Left renal cortex interstitium (tissue), 4 donors: Measurements from ENCODE around the gene DERL3. TPM values are rescaled to one million over a fixed set of nuclear protein-coding genes. Genes with fewer than 3 reads are reported as not detected.
"Not testable (repeated sequence)": the region's sequence is repeated elsewhere in the genome, so short reads cannot be mapped to it uniquely, and the experiment has no call there.

Source experiments
- DNase-seq, 4 donors: peaks; one replicate each; pipeline ENCODE4 v3.0.0-alpha.2; 2013; ENCODE audit warnings: low read depth in 4 of 4, low spot score in 2 of 4, missing footprints in 1 of 4
- polyA plus RNA-seq, 4 donors: library from polyadenylated mRNA; unstranded; fragments of 120-200 nt; gene quantifications; one replicate each; pipeline ENCODE4 v1.2.1, GENCODE V29; 2013; ENCODE audit not compliant: insufficient read length in 4 of 4

The DERL3 gene
- 1 to 10 TPM; 2.4 to 7.2 (median 6.1) TPM for polyA plus RNA-seq

GRCh38 chr22:23838681-23839468 lies at the start of gene DERL3:
DERL3 (minus strand) TSS chr22:23839006; CDS start chr22:23838987, 19 bp downstream.
- peak; percentile 81 to 92 (median 87) for DNase-seq

DNA sequence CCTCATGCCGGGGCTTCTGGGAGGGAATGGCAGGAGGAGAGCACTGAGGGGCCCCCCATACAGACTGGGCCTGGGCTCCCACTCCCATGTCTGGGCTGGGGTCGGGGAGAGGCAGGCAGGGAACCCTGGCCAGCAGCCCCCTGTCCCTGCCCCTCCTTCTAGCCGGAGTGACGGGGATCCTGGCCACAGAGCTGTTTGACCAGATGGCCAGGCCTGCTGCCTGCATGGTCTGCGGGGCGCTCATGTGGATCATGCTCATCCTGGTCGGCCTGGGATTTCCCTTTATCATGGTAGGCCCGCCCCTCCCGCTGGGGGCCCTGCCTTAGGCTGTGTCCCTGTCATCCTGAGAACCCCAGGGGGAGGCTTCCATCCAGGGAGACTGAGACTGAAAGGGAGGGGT lies 45.3 kb upstream of the DERL3 start:
- DNase-seq, result no peak

DNA sequence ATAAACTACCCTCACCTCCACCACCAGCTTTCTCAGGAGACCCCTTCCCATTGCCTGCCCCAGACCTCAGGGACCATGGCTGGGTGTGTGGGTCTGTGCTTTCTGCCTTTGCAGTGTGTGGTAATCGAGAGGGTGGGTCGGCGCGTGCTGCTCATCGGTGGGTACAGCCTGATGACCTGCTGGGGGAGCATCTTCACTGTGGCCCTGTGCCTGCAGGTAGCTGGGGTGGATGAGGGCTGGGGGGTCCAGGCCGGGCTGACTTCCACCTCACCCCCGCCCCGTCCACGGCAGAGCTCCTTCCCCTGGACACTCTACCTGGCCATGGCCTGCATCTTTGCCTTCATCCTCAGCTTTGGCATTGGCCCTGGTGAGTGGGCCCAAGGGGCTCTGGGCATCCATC lies 44.9 kb upstream of the DERL3 start:
- no peak for DNase-seq

DNA sequence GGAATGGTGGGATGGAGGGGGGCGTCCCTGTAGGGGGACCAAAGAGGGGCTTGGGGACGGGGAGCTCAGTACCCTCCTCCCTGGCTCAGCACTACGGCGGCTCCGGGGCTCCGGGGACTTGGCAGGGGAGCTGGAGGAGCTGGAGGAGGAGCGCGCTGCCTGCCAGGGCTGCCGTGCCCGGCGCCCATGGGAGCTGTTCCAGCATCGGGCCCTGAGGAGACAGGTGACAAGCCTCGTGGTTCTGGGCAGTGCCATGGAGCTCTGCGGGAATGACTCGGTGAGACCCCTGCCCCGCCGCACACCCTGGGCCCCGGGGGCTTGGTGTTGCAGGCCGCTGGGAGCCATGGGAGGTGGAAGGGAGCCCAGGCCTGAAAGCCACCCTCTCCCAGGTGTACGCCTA lies 43.6 kb upstream of the DERL3 start:
- no peak for DNase-seq

DNA sequence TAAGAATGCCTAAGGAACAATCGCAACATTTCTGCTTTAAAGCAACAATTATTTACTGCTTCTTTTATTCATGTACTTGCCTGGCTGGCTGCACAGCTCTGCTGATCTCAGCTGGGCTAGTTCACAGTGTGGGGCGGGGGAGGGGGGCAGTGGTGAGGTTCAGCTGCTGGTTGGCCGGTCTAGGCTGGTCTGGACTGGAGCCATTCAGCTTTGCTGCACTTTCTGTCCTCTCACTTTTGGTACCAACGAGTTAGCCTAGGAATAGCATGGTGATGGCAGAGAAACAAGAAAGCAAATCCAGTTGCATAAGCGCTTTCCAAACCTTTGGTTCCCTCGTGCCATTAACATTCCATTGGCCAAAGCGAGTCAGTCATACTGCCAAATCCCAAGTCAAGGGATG lies 39.4 kb upstream of the DERL3 start:
- no peak for DNase-seq

GRCh38 chr22:23877566-23877965 lies 38.8 kb upstream of the DERL3 start:
- DNase-seq, result no peak

DNA sequence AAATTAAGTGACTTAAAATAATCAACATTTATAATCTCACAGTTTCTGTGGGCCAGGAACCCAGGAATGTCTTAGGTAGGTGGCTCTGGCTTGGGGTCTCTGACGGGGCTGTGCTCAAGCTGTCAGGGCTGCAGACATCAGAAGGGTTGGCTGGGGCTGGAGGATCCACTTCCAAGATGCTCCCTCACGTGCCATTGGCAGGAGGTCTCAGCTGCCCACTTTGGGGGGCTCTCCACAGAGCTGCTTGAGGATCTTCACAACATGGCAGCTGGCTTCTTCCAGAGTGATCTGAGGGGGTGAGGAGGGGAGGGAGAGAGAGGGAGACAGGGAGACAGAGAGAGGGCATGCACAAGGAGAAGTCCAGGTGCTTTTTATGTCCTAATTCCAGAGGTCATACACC lies 37.0 kb upstream of the DERL3 start:
- no peak for DNase-seq

GRCh38 chr22:23874871-23875270 lies 36.1 kb upstream of the DERL3 start:
- no peak for DNase-seq

GRCh38 chr22:23868580-23868979 lies 29.8 kb upstream of the DERL3 start:
- no peak for DNase-seq

- DNase-seq, result not testable (repeated sequence)
Measured at GRCh38 chr22:23864499-23865154, 25.8 kb upstream of the DERL3 start.

- no peak for DNase-seq
Measured at GRCh38 chr22:23862103-23862502, 23.3 kb upstream of the DERL3 start.

DNA sequence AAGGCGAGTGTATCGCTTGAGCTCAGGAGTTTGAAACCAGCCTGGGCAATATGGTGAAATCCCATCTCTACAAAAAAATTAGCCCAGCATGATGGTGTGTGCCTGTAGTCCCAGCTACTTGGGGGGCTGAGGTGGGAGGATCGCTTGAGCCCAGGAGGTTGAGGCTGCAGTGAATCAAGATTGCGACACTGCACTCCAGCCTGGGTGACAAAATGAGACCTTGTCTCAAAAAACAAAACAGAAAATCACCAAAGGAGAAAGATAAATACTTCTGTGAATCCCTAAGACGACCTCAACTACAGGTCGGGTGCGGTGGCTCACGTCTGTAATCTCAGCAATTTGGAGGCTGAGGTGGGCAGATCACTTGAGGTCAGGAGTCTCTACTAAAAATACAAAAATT lies 21.4 kb upstream of the DERL3 start:
- not testable (repeated sequence) for DNase-seq

DNA sequence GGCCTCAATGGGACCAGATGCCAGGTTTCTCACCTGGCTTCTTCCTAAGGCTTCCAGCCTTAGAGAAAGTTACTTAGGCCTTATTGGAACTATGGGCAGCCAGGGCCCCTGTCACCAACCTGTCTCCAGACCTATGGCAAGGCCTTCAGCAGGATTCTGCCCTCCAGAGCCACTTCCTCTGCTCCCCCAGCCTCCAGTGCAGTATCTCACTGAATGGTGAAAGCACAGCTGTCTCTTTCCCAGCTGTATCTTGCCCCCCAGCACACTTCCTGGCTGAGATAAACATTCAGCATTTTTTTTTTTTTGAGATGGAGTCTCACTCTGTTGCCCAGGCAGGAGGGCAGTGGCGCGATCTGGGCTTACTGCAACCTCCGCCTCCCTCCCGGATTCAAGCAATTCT lies 20.4 kb upstream of the DERL3 start:
- no peak for DNase-seq

DNA sequence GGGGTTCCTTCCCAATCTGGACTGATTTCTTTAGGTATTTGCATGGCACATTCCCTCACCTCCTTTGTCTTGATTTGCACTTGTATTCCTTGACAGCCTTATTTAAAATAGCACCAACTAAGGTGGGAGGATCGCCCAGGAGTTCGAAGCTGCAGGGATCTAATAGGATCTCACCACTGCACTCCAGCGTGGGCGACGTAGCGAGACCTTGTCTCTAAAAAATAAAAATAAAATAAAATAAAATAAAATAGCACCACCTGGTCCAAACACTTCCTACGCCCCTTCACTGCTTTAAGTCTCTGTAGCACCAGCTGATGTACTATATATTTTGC lies 19.6 kb upstream of the DERL3 start:
- DNase-seq, result no peak

DNA sequence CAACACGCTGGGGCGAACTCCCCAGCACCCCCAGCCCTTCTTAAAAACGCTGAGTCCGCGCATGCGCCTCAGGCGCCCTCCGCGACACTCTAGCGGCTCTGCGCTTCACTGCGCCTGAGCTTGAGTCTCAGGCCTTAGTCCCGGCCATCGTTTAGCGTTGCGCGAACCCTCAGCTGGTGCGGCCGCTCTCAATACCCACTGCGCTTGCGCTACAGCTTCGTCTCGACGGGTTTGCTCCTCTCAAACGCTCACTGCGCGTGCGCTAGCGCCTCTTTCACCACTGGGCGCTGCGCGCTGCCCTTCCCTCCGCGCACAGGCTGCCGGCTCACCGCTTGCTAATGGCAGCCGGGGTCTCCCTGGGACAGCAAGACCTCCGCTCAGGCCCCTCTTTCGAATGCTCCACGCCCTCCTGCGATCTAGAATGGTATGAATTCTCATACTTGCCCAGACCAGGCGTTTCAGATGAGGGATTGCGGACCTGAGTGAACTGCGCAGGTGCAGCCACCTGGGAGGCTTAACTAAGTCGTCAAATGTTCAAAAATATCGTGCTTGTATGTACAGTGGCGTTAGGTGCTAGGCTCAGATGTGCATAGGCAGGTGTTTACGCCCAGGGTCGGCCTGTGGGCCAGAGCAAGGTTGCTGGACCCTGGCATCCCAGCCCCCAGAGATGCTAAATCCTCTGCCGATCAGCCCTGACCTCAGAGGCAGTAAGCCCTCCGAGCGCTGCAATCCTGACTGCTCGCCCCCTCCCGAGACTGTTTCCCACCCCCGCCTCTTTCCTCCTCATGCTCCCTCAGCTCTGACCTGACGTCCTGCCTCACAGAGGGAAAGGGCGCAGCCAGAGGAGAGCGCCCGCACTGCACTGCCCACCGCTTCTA lies 19.0 kb upstream of the DERL3 start, which contains the start of gene SLC2A11:
SLC2A11 (plus strand) TSS at position 270 of the 878 bp plus-strand sequence; CDS start at position 395, 125 bp downstream.
- peak; percentile 91 to 97 (median 94) for DNase-seq

- peak in 2 of 4 donors; percentile 43 to 64 for DNase-seq
Measured at GRCh38 chr22:23856721-23857605, 18.2 kb upstream of the DERL3 start.

- no peak for DNase-seq
Measured at GRCh38 chr22:23850136-23850611, 11.4 kb upstream of the DERL3 start.

DNA sequence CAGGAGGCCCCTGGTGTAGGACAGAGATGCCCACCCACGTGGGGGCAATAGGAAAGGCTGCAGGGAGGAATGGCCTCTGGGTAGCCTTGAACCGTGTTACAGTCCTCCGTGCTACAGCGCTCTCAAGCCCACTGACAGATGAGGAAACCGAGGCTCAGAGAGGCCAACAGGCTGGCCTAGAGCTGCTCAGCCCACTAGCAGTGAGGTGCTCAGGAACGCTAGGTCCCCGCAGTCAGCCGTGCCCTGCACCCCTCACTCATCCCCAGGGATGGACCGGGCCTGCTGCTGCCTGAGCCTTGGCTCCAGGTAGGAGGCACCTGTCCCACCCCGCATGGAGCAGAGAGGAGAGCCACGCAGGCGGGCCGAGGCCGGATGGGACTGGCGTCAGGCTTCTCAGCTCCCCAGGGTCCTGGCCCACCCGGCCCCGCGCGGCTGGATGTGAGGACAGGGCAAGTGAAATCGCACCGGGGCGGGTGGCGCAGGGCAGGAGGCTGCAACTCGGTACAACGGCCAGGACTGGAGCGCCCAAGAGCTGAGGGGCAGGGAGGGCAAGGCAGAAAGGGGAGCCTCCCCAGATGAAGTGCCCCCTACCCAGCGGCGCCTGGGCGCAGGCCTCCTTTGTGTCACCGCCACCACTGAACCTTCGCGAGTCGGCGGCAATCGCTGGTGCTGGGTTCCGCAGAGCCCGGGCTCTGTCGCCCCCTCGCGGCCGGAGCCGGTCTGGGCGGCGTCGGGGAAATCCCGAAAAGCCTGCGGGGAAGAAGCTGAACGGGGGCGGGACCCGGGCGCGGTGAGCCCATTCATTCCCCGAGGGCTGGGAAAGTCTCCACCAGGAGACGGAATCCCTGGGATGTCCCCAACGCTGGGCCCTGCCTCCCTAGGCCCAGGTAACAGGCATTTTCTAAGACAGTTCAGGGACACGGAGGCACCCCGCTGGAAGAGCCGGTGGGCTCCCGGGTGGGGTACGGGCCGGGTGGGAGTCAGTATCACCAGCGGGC lies 10.5 kb upstream of the DERL3 start:
- peak in 2 of 4 donors; percentile 61 to 70 for DNase-seq
